IgD-negative memory B cell (primary cell): ENCODE results near the gene ZNF579. TPM values are rescaled to one million over a fixed set of nuclear protein-coding genes. Genes with fewer than 3 reads are reported as not detected.

ENCODE experiments used
- H3K27ac Mint-ChIP-seq, 3 donors: one replicate each; pipeline ENCODE4 v1.8.0; 2020 to 2022; ENCODE audit warnings: mild to moderate bottlenecking in 3 of 3, mixed read lengths in 3 of 3, moderate library complexity in 1 of 3
- H3K27me3 Mint-ChIP-seq: one replicate; pipeline ENCODE4 v1.8.0; 2021; ENCODE audit warnings: mixed read lengths
- H3K36me3 Mint-ChIP-seq: one replicate; pipeline ENCODE4 v1.8.0; 2020; ENCODE audit warnings: mild to moderate bottlenecking, mixed read lengths
- H3K4me1 Mint-ChIP-seq, 3 donors: one replicate each; pipeline ENCODE4 v1.8.0; 2020 to 2022; ENCODE audit warnings: mixed read lengths in 3 of 3, mild to moderate bottlenecking in 1 of 3
- H3K4me3 Mint-ChIP-seq, 4 donors: one replicate each; pipeline ENCODE4 v1.8.0; 2020 to 2022; ENCODE audit warnings: mild to moderate bottlenecking in 4 of 4, mixed read lengths in 4 of 4, moderate library complexity in 3 of 4
- H3K9me3 Mint-ChIP-seq, 3 donors: one replicate each; pipeline ENCODE4 v1.8.0; 2020 to 2021; ENCODE audit warnings: mixed read lengths in 3 of 3, mild to moderate bottlenecking in 1 of 3
- polyA plus RNA-seq: library from polyadenylated mRNA; unstranded; fragments of 300-500 nt; fragmentation: Illumina TruSeq; gene quantifications from one replicate; pipeline ENCODE4 v1.2.3, GENCODE V29; 2021

ZNF579 gene
- polyA plus RNA-seq, 1 donor from 2014 or later: 0.79 TPM

DNA sequence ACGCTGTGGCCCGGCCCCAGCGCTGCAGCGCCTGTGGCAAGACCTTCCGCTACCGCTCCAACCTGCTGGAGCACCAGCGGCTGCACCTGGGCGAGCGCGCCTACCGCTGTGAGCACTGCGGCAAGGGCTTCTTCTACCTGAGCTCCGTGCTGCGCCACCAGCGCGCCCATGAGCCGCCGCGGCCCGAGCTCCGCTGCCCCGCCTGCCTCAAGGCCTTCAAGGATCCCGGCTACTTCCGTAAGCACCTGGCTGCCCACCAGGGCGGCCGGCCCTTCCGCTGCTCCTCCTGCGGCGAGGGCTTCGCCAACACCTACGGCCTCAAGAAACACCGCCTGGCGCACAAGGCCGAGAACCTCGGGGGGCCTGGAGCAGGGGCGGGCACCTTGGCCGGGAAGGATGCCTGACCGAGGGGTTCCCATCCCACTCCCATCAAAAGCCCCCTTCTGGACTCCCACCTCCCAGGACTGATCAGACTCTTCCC, 35.8 kb upstream of the ZNF579 start:
- Mint-ChIP-seq H3K27me3 (no peaks in the 10 kb centered on the region), H3K9me3 (no peaks in the 10 kb centered on the region), H3K4me1 (peaks cover 9 to 18% (median 13%) of the 10 kb centered on the region in 3 donors), H3K4me3 (no peak overlapping the region), H3K27ac (no peak overlapping the region), H3K36me3 (no peaks in the 10 kb centered on the region)

- no peak overlapping the region for H3K27ac Mint-ChIP-seq
- no peaks in the 10 kb centered on the region for H3K36me3 Mint-ChIP-seq
- H3K4me1 Mint-ChIP-seq: peaks cover 10 to 23% (median 13%) of the 10 kb centered on the region in 3 donors
- H3K4me3 Mint-ChIP-seq: no peak overlapping the region
- no peaks in the 10 kb centered on the region for H3K27me3 Mint-ChIP-seq
- no peaks in the 10 kb centered on the region for H3K9me3 Mint-ChIP-seq
Observed at GRCh38 chr19:55615543-55616394, 35.1 kb upstream of the ZNF579 start.

- no peak overlapping the region for H3K27ac Mint-ChIP-seq
- H3K4me1 Mint-ChIP-seq: peaks cover 13 to 24% (median 13%) of the 10 kb centered on the region in 3 donors
- no peaks in the 10 kb centered on the region for H3K9me3 Mint-ChIP-seq
- no peaks in the 10 kb centered on the region for H3K27me3 Mint-ChIP-seq
- no peak overlapping the region for H3K4me3 Mint-ChIP-seq
- no peaks in the 10 kb centered on the region for H3K36me3 Mint-ChIP-seq
Observed at GRCh38 chr19:55614711-55615542, 34.3 kb upstream of the ZNF579 start.

- H3K9me3 Mint-ChIP-seq: no peaks in the 10 kb centered on the region
- H3K27me3 Mint-ChIP-seq: no peaks in the 10 kb centered on the region
- H3K27ac Mint-ChIP-seq: no peak overlapping the region
- peaks cover 11 to 29% (median 13%) of the 10 kb centered on the region in 3 donors for H3K4me1 Mint-ChIP-seq
- no peaks in the 10 kb centered on the region for H3K36me3 Mint-ChIP-seq
- H3K4me3 Mint-ChIP-seq: no peak overlapping the region
Observed at GRCh38 chr19:55613930-55614710, 33.5 kb upstream of the ZNF579 start.

DNA sequence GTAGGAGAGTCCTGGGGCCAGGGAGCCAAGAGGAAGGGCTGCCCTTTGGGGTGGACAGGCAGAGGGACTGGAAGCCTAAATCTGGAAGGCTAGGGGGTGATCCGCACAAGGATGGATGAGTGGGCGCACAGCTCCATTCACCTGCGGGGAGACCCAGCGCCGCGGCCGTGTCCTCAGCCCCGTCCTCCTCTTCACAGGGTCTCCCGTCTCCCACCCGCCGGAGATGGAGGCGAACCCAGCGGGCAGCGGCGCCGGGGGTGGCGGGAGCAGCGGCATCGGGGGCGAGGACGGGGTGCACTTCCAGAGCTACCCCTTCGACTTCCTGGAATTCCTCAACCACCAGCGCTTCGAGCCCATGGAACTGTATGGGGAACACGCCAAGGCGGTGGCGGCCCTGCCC, 32.7 kb upstream of the ZNF579 start:
- H3K36me3 Mint-ChIP-seq: no peaks in the 10 kb centered on the region
- no peaks in the 10 kb centered on the region for H3K27me3 Mint-ChIP-seq
- no peak overlapping the region for H3K27ac Mint-ChIP-seq
- H3K4me1 Mint-ChIP-seq: peaks cover 11 to 32% (median 16%) of the 10 kb centered on the region in 3 donors
- H3K9me3 Mint-ChIP-seq: no peaks in the 10 kb centered on the region
- no peak overlapping the region for H3K4me3 Mint-ChIP-seq

DNA sequence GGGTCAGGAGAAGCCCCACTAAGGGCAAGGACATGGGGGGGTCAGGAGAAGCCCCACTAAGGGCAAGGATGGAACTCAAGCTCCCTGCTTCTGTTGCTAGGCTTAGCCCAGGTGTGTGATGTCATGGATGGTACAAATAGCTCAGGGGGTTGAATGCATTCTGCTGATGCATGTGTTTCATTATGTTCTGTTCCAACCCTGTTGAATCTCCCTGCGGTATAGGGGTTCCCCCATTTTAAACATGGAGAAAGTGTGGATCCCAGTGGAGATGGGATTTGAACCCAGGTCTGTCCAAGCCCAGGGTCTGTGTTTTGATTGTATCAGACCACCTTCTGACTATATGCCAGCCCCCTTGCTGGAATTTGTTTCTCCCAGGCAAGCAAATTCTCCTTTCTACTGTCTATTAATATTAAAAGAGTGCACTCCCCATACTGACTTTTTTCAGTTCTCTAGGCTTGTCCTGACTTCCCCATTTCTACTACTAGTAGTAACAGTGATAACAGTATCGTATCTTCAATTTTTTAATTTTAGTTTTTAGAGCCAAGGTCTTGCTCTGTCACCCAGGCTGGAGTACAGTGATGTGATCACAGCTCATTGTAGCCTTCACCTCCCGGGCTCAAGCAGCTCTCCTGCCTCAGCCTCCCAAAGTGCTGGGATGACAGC, 31.5 kb upstream of the ZNF579 start:
- peaks cover 15 to 37% (median 26%) of the 10 kb centered on the region in 3 donors for H3K4me1 Mint-ChIP-seq
- H3K4me3 Mint-ChIP-seq: peak overlapping the region in 3 of 4 donors; percentile 10 to 54 (median 46)
- H3K36me3 Mint-ChIP-seq: no peaks in the 10 kb centered on the region
- no peaks in the 10 kb centered on the region for H3K27me3 Mint-ChIP-seq
- H3K9me3 Mint-ChIP-seq: no peaks in the 10 kb centered on the region
- H3K27ac Mint-ChIP-seq: peak overlapping the region in 1 of 3 donors; percentile 59

DNA sequence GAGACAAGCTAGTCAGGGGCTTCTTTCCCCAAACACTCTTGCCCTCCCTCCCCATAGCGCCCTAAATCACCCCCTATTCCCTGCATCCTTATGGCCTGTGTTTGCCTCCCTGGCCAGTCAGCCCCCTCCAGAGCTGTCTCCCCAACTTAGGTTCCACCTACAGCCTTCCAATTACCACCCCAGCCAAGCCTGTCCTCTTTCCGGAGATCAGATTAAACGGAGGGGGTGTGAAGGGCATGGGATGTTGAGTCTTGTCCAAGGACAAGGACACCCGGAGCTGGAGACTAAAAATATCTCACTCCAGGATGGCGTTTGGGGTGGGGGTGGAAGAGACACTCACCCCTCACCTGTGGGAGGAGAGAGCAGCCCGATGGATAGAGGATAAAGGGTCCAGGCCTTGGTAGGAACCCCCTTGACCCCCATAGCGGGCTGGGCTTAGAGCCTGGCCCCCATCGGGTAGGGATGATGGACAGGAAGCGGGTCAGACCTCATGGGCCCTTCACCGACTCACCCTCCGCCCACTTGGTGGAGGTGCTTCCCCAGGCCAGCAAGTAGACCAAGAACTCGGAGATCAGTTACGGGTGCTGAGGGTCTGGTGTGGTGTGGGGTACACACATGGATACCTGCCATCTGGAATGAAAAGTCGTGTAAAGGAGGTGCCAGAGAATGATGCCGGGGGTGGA, 30.8 kb upstream of the ZNF579 start:
- Mint-ChIP-seq H3K4me1 (peaks cover 20 to 43% (median 31%) of the 10 kb centered on the region in 3 donors), H3K27me3 (no peaks in the 10 kb centered on the region), H3K27ac (peak overlapping the region in 1 of 3 donors; percentile 59), H3K36me3 (no peaks in the 10 kb centered on the region), H3K9me3 (no peaks in the 10 kb centered on the region), H3K4me3 (peak overlapping the region in 1 of 4 donors; percentile 54)

GRCh38 chr19:55609326-55609725, 28.7 kb upstream of the ZNF579 start:
- Mint-ChIP-seq H3K4me3 (no peak overlapping the region), H3K4me1 (peaks cover 20 to 54% (median 41%) of the 10 kb centered on the region in 3 donors)

GRCh38 chr19:55606817-55607216, 26.2 kb upstream of the ZNF579 start:
- peak overlapping the region in 3 of 4 donors; percentile 45 to 87 (median 61) for H3K4me3 Mint-ChIP-seq

More at GRCh38 chr19:55609326-55609725, 28.7 kb upstream of the ZNF579 start:
- Mint-ChIP-seq H3K27me3 (no peaks in the 10 kb centered on the region), H3K27ac (no peak overlapping the region), H3K36me3 (no peaks in the 10 kb centered on the region), H3K9me3 (no peaks in the 10 kb centered on the region)

DNA sequence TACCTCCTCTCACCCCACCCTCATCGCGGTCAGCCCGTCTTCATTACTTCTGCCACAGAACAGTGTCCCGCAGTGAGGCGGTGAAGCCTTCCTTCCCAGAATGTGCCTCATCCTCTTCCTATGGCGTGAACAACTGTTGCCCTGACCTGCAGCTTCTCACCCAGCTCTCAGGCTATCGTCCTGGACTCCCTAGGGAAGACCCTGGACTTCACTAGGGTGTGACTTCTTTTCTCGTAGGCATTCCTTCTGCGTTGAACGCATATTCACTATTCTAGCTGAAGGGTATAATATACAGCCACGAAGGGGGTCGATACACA, 25.8 kb upstream of the ZNF579 start:
- Mint-ChIP-seq H3K9me3 (no peaks in the 10 kb centered on the region), H3K27me3 (no peaks in the 10 kb centered on the region), H3K4me3 (peak overlapping the region; percentile 87 to 99 (median 96)), H3K4me1 (peaks cover 13 to 43% (median 37%) of the 10 kb centered on the region in 3 donors), H3K36me3 (no peaks in the 10 kb centered on the region), H3K27ac (peak overlapping the region; percentile 91 to 95 (median 93))

More at GRCh38 chr19:55606817-55607216, 26.2 kb upstream of the ZNF579 start:
- Mint-ChIP-seq H3K4me1 (peaks cover 13 to 44% (median 38%) of the 10 kb centered on the region in 3 donors), H3K9me3 (no peaks in the 10 kb centered on the region), H3K36me3 (no peaks in the 10 kb centered on the region), H3K27me3 (no peaks in the 10 kb centered on the region), H3K27ac (peak overlapping the region; percentile 84 to 93 (median 91))

DNA sequence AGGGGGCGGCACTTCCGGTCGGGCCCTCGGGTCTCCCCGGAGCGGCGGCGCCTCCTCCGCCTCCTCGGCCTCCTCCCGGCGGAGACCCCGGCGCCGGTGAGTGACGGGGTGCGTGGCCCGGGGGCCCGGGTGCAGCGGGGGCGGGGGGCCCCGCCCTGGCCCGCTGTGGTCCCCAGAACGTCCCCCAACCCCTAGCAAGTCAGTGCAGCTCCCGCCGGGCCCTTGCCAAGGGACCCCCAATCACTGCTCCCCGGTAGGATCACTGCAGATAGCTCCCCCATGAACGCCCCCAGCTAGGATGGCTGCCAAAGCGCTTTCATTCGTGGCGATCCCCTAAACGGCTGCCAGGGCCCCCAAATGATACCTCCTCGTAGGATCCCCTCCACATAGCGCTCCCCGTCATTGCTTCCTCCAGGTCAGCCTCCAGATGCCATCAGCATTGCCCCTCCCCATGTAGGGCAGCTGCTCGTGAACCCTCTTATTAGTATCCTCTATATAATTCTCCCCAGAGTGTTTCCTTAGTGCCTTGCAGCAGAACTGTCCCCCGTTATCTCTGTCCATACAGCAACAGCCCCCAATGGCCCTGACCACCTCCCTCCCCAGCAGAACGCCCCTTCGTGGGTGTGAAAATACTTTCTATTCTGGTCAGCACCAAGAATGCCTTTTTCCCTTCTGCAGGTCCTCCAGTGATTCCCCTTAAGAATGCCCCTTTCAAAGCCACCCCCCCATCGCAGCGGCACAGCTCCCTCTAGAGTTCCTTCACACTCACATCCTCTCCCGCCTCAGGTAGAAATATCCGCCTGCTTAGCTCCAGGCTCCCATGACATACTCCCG, 25.2 kb upstream of the ZNF579 start, which contains the start of gene ZNF865:
TSS of gene ZNF865 (plus strand) at position 11 of the 834 bp plus-strand sequence. CDS start 7,972 bp downstream, outside the sequence.
- Mint-ChIP-seq H3K9me3 (no peaks in the 10 kb centered on the region), H3K4me3 (peak within 1 kb of the TSS; percentile 87 to 99 (median 96)), H3K4me1 (peaks cover 17 to 43% (median 37%) of the 10 kb centered on the region in 3 donors), H3K27ac (peak within 1 kb of the TSS; percentile 91 to 95 (median 93)), H3K27me3 (no peaks in the 10 kb centered on the region), H3K36me3 (no peaks in the 10 kb centered on the region)

GRCh38 chr19:55605207-55605636, 24.6 kb upstream of the ZNF579 start:
- H3K27me3 Mint-ChIP-seq: no peaks in the 10 kb centered on the region
- H3K9me3 Mint-ChIP-seq: no peaks in the 10 kb centered on the region
- H3K27ac Mint-ChIP-seq: peak overlapping the region; percentile 91 to 93 (median 92)
- H3K4me3 Mint-ChIP-seq: peak overlapping the region; percentile 85 to 96 (median 90)
- peaks cover 17 to 40% (median 33%) of the 10 kb centered on the region in 3 donors for H3K4me1 Mint-ChIP-seq
- H3K36me3 Mint-ChIP-seq: no peaks in the 10 kb centered on the region
